H1 (cell line): ENCODE measurements around the gene KRTCAP2. TPM values are rescaled to one million over a fixed set of nuclear protein-coding genes. Genes with fewer than 3 reads are reported as not detected.

Experiments used
- CTCF ChIA-PET: fragments of 300-600 bp; sonication (Branson Sonifier 250); formaldehyde crosslinking; loops from one replicate; lab custom pipeline; 2021; ENCODE audit not compliant: partially characterized antibody; lab: Charles Lee
- POLR2A ChIA-PET: fragments of 300-600 bp; sonication (Branson Sonifier 250); formaldehyde crosslinking; loops from one replicate; lab custom pipeline; 2021; ENCODE audit warnings: inconsistent platforms; ENCODE audit not compliant: partially characterized antibody; lab: Charles Lee
- DNase-seq, 2 experiments: peaks; one replicate each; pipeline versions ENCODE4 v3.0.0 to v3.0.0-alpha.2; 2010 to 2022; ENCODE audit warnings: low spot score in 2 of 2, low read depth in 1 of 2, mixed read lengths in 1 of 2
- FAIRE-seq: peaks from 2 replicates; lab custom pipeline; 2011; peaks lifted over from hg19 to GRCh38; lab: Jason Lieb, UNC
- H2AFZ ChIP-seq: 2 replicates; pipeline ENCODE4 v1.8.1; 2012; ENCODE audit warnings: low read length, inconsistent platforms
- H2AK5ac ChIP-seq: 2 replicates; pipeline ENCODE4 v1.6.1; 2013; ENCODE audit warnings: low read depth, low read length
- H2BK120ac ChIP-seq: replicated peaks from 2 replicates; pipeline ENCODE3; 2013; ENCODE audit warnings: low read depth, low read length, inconsistent platforms
- H2BK12ac ChIP-seq: 2 replicates; pipeline ENCODE4 v1.6.1; 2013; ENCODE audit warnings: low read depth, low read length
- H2BK15ac ChIP-seq: 2 replicates; pipeline ENCODE4 v1.6.1; 2013; ENCODE audit warnings: low read length
- H2BK20ac ChIP-seq: 2 replicates; pipeline ENCODE4 v1.6.1; 2013; ENCODE audit warnings: low read length
- H2BK5ac ChIP-seq: 2 replicates; pipeline ENCODE4 v1.6.1; 2013; ENCODE audit warnings: low read depth, low read length
- H3K14ac ChIP-seq: 2 replicates; pipeline ENCODE4 v1.6.1; 2013; ENCODE audit warnings: inconsistent platforms; ENCODE audit not compliant: insufficient read length
- H3K18ac ChIP-seq: 2 replicates; pipeline ENCODE4 v1.6.1; 2013; ENCODE audit warnings: low read length; ENCODE audit errors: extremely low read depth
- H3K23ac ChIP-seq: 2 replicates; pipeline ENCODE4 v1.6.1; 2013; ENCODE audit warnings: inconsistent platforms; ENCODE audit not compliant: insufficient read length
- H3K23me2 ChIP-seq: 2 replicates; pipeline ENCODE4 v1.6.1; 2013; ENCODE audit warnings: low read depth, low read length
- H3K27ac ChIP-seq: 2 replicates; pipeline ENCODE4 v1.6.1; 2011; ENCODE audit warnings: low read depth, low read length, inconsistent platforms
- H3K27me3 ChIP-seq, 4 experiments: replicated peaks in 1 of 4; 1 replicate in 1 of 4; 2 replicates in 3 of 4; pipeline versions ENCODE4 v1.6.1 to v1.8.1; 2011 to 2013; ENCODE audit warnings: low read length in 3 of 4, mild to moderate bottlenecking in 3 of 4, inconsistent platforms in 2 of 4, mixed read lengths in 2 of 4, moderate library complexity in 1 of 4; ENCODE audit not compliant: control insufficient read depth in 3 of 4, insufficient read depth in 3 of 4; ENCODE audit errors: extremely low read depth in 1 of 4
- H3K36me3 ChIP-seq, 4 experiments: 2 replicates each; pipeline versions ENCODE4 v1.6.1 to v1.8.1; 2011 to 2013; ENCODE audit warnings: mild to moderate bottlenecking in 4 of 4, low read length in 3 of 4, moderate library complexity in 2 of 4, control low read depth in 1 of 4, inconsistent platforms in 1 of 4; ENCODE audit not compliant: insufficient read depth in 4 of 4, control insufficient read depth in 2 of 4
- H3K4ac ChIP-seq: replicated peaks from 2 replicates; pipeline ENCODE3; 2013; ENCODE audit warnings: low read length, low read depth, mixed read lengths, inconsistent platforms; ENCODE audit not compliant: insufficient read length
- H3K4me1 ChIP-seq, 4 experiments: replicated peaks in 1 of 4; 1 replicate in 1 of 4; 2 replicates in 3 of 4; pipeline versions ENCODE4 v1.6.1 to v1.8.1; 2011 to 2013; ENCODE audit warnings: low read length in 3 of 4, inconsistent platforms in 2 of 4, mixed read lengths in 1 of 4; ENCODE audit not compliant: insufficient read depth in 4 of 4, control insufficient read depth in 3 of 4
- H3K4me2 ChIP-seq, 2 experiments: 2 replicates each; pipeline versions ENCODE4 v1.6.1 to v1.8.1; 2011 to 2013; ENCODE audit warnings: low read depth in 2 of 2, low read length in 2 of 2, control low read depth in 1 of 2, inconsistent platforms in 1 of 2, mild to moderate bottlenecking in 1 of 2; ENCODE audit not compliant: insufficient read depth in 1 of 2
- H3K4me3 ChIP-seq, 4 experiments: fragments of 200-600, 300-600 bp in 1 of 4; sonication (generic), shearing (Covaris generic), sonication (Bioruptor Twin) in 1 of 4; 2 replicates each; pipeline versions ENCODE4 v1.5.1 to v1.8.1; 2011 to 2016; ENCODE audit warnings: low read length in 4 of 4, low read depth in 3 of 4, control low read depth in 2 of 4, inconsistent platforms in 2 of 4, mild to moderate bottlenecking in 2 of 4, mixed read lengths in 1 of 4, moderate library complexity in 1 of 4; ENCODE audit not compliant: insufficient read depth in 2 of 4; ENCODE audit errors: extremely low read depth in 1 of 4
- H3K56ac ChIP-seq: replicated peaks from 2 replicates; pipeline ENCODE3; 2013; ENCODE audit warnings: low read depth, mild to moderate bottlenecking, mixed read lengths, low read length, inconsistent platforms; ENCODE audit not compliant: insufficient read length
- H3K79me1 ChIP-seq: 2 replicates; pipeline ENCODE4 v1.6.1; 2013; ENCODE audit warnings: low read depth, low read length, control low read depth
- H3K79me2 ChIP-seq, 2 experiments: 2 replicates each; pipeline versions ENCODE4 v1.6.1 to v1.8.1; 2012 to 2013; ENCODE audit warnings: low read length in 2 of 2, mild to moderate bottlenecking in 2 of 2, inconsistent platforms in 1 of 2; ENCODE audit not compliant: insufficient read depth in 2 of 2, control insufficient read depth in 1 of 2
- H3K9ac ChIP-seq, 4 experiments: replicated peaks in 1 of 4; 1 replicate in 1 of 4; 2 replicates in 3 of 4; pipeline versions ENCODE4 v1.6.1 to v1.8.1; 2011 to 2013; ENCODE audit warnings: low read depth in 3 of 4, low read length in 3 of 4, control low read depth in 2 of 4, mild to moderate bottlenecking in 2 of 4, moderate library complexity in 2 of 4, inconsistent platforms in 1 of 4; ENCODE audit errors: extremely low read depth in 1 of 4
- H3K9me3 ChIP-seq, 2 experiments: 2 replicates each; pipeline versions ENCODE4 v1.6.1 to v1.8.1; 2012 to 2013; ENCODE audit warnings: mild to moderate bottlenecking in 2 of 2, moderate library complexity in 2 of 2, control low read depth in 1 of 2, inconsistent platforms in 1 of 2, low read depth in 1 of 2, low read length in 1 of 2, mixed read lengths in 1 of 2; ENCODE audit not compliant: insufficient read depth in 2 of 2
- H4K20me1 ChIP-seq, 2 experiments: replicated peaks in 1 of 2; 2 replicates each; pipeline versions ENCODE3 to v1.8.1; 2011 to 2013; ENCODE audit warnings: inconsistent platforms in 2 of 2, low read length in 2 of 2, mild to moderate bottlenecking in 1 of 2; ENCODE audit not compliant: insufficient read depth in 2 of 2, control insufficient read depth in 1 of 2
- H4K5ac ChIP-seq: 2 replicates; pipeline ENCODE4 v1.6.1; 2013; ENCODE audit warnings: low read length, low read depth, mixed read lengths, inconsistent platforms; ENCODE audit not compliant: insufficient read length
- H4K8ac ChIP-seq: 2 replicates; pipeline ENCODE4 v1.8.0; 2013; ENCODE audit warnings: mild to moderate bottlenecking, moderate library complexity, low read length, inconsistent platforms; ENCODE audit not compliant: insufficient read depth; ENCODE audit errors: extremely low read depth
- H4K91ac ChIP-seq: replicated peaks from 2 replicates; pipeline ENCODE3; 2013; ENCODE audit warnings: low read length, mixed read lengths, inconsistent platforms; ENCODE audit not compliant: insufficient read length
- CREB1 ChIP-seq: IDR thresholded peaks from 2 replicates; pipeline ENCODE4 v1.6.1; 2012; ENCODE audit warnings: inconsistent platforms
- E2F6 ChIP-seq: IDR thresholded peaks from 2 replicates; pipeline ENCODE4 v1.6.1; 2012; ENCODE audit warnings: inconsistent platforms
- KDM4A ChIP-seq: IDR thresholded peaks from one replicate; pipeline ENCODE4 v1.7.1; 2012; ENCODE audit warnings: low read depth, mild to moderate bottlenecking, moderate library complexity, low read length, inconsistent platforms; ENCODE audit not compliant: severe bottlenecking
- NRF1 ChIP-seq: IDR thresholded peaks from 2 replicates; pipeline ENCODE4 v1.6.1; 2011; ENCODE audit warnings: mild to moderate bottlenecking, low read depth, low read length, improper control_type of control experiment
- RNF2 ChIP-seq: fragments of 200-900, 300-1000 bp; sonication (generic); IDR thresholded peaks from 2 replicates; pipeline ENCODE4 v1.7.1; 2016; ENCODE audit warnings: borderline replicate concordance, low read depth, mild to moderate bottlenecking, antibody characterized with exemption, low read length; ENCODE audit not compliant: poor library complexity, severe bottlenecking; ENCODE audit errors: missing control alignments
- SIN3A ChIP-seq, 2 experiments: IDR thresholded peaks in 1 of 2; conservative IDR thresholded peaks in 1 of 2; 2 replicates each; pipeline ENCODE4 v1.6.1; 2011 to 2012; ENCODE audit warnings: low read length in 2 of 2, improper control_type of control experiment in 1 of 2, low read depth in 1 of 2, mild to moderate bottlenecking in 1 of 2
- USF2 ChIP-seq: IDR thresholded peaks from 2 replicates; pipeline ENCODE4 v1.6.1; 2011; ENCODE audit warnings: low read length, improper control_type of control experiment
- WGBS, 2 experiments: shearing (Covaris generic) in 1 of 2; methylation state at CpG; one replicate each; pipeline versions ENCODE4 v1.1.6 to v1.1.7; 2013 to 2015; ENCODE audit warnings: low lambda C conversion rate in 2 of 2, mixed read lengths in 2 of 2, inconsistent platforms in 1 of 2, low coverage in 1 of 2, missing lambda C conversion rate in 1 of 2; ENCODE audit not compliant: insufficient replicate concordance in 2 of 2, insufficient coverage in 1 of 2, insufficient read length in 1 of 2; ENCODE audit errors: extremely low coverage in 1 of 2, missing lambda C conversion rate in 1 of 2; 5-methylcytosine and 5-hydroxymethylcytosine counted together
- polyA plus RNA-seq, 7 experiments: library from polyadenylated mRNA; depleted of rRNA in 3 of 7; stranded (reverse) in 5 of 7; unstranded in 2 of 7; fragments of >200 nt in 5 of 7; fragments of 200-250 nt in 2 of 7; gene quantifications; 1 replicate in 5 of 7; 2 replicates in 1 of 7; 4 replicates in 1 of 7; pipeline versions ENCODE4 v1.2.1 to v1.2.3, GENCODE V29; 2011 to 2013; ENCODE audit warnings: missing spikeins in 2 of 7, mixed read lengths in 2 of 7
- total RNA-seq: library from RNA; stranded (reverse); fragmentation: NEBNext Ultra II Directional; extraction: Animal tissue kit (Norgen Biotek cat#: 25700); gene quantifications from 2 replicates; pipeline ENCODE4 v1.2.1, GENCODE V29; 2021
- TF ChIP-seq, protein P1 (sequence below): IDR thresholded peaks from 2 replicates; pipeline ENCODE4 v1.6.1; 2012; ENCODE audit warnings: inconsistent platforms

Gene KRTCAP2
- total and polyA plus RNA-seq, 2 of the 8 experiments (the other 6 are each of a cell fraction or from before 2014, with no cell fraction given) = 146 to 317 TPM

GRCh38 chr1:155177918-155178281, 4.8 kb upstream of the KRTCAP2 start:
- H3K18ac ChIP-seq = no peak overlapping the region
- no peak overlapping the region for H3K56ac ChIP-seq
- DNase-seq (no peak), FAIRE-seq (no peak)
- H3K4me1 ChIP-seq = peaks cover 0 to 21% (median 8%) of the 10 kb centered on the region in 4 experiments; a peak in 5 of 7 replicates
- no peak overlapping the region for H4K8ac ChIP-seq
- TF ChIP-seq E2F6 (no peak), SIN3A (conservative IDR thresholded peaks at IDR 0.05 in 1 of 2, IDR thresholded peaks at IDR 0.05 in 1 of 2; ENCODE audit: low read depth in 1 of 2, low read length in 2 of 2) (no peak), KDM4A (no peak), NRF1 (no peak), USF2 (no peak), CREB1 (no peak), RNF2 (no peak)
- TF ChIP-seq, protein P1, sequence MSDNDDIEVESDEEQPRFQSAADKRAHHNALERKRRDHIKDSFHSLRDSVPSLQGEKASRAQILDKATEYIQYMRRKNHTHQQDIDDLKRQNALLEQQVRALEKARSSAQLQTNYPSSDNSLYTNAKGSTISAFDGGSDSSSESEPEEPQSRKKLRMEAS = no peak
- no peak overlapping the region; a peak in 1 of 7 replicates for H3K9ac ChIP-seq
- no peaks in the 10 kb centered on the region for H3K27me3 ChIP-seq
- H2AK5ac ChIP-seq = no peak overlapping the region
- H2BK15ac ChIP-seq = no peak overlapping the region
- peaks cover 15 to 45% (median 30%) of the 10 kb centered on the region in 4 experiments for H3K36me3 ChIP-seq
- H3K4me3 ChIP-seq = no peak overlapping the region
- H2BK20ac ChIP-seq = no peak overlapping the region
- H3K23ac ChIP-seq = no peak overlapping the region
- H3K4ac ChIP-seq = no peak overlapping the region
- peaks cover 0 to 4% of the 10 kb centered on the region in 2 experiments; a peak in 1 of 4 replicates for H3K79me2 ChIP-seq
- H2AFZ ChIP-seq = no peak overlapping the region
- no peak overlapping the region for H3K4me2 ChIP-seq
- H3K27ac ChIP-seq = no peak overlapping the region
- no peak overlapping the region for H2BK12ac ChIP-seq
- H2BK5ac ChIP-seq = no peak overlapping the region
- no peaks in the 10 kb centered on the region for H3K9me3 ChIP-seq
- 97% methylated on average over 9 of the region's 9 CpGs; no CpG with 5 or more reads in 1 of the 2 experiments for WGBS, 2 experiments
- H4K91ac ChIP-seq = no peak overlapping the region
- peaks cover 10% of the 10 kb centered on the region; the same call in 1 of the 2 replicates for H3K23me2 ChIP-seq
- H3K79me1 ChIP-seq = no peaks in the 10 kb centered on the region; the same call in 1 of the 2 replicates
- H4K5ac ChIP-seq = no peak overlapping the region
- H4K20me1 ChIP-seq = peaks cover 8 to 10% of the 10 kb centered on the region in 2 experiments
- no peak overlapping the region for H2BK120ac ChIP-seq
- POLR2A ChIA-PET = interaction anchor here (1.6 to 20.5 kb wide), 4 partner anchors 9 to 49 kb away, joined by 3 to 512 read pairs (median 10); partner anchors contain the start of genes MTX1 and THBS3
- H3K14ac ChIP-seq = no peak overlapping the region
- CTCF ChIA-PET = interaction anchor here (0.5 to 7.9 kb wide), 14 partner anchors 9 to 158 kb away, joined by 3 to 107 read pairs (median 4); partner anchors contain the start of gene SCAMP3
